GM13977 (cell line): Measurements from ENCODE around the gene C16orf74.

Source experiments
- DNase-seq: peaks from one replicate; pipeline ENCODE4 v3.0.0; 2012; ENCODE audit warnings: low spot score
- in situ Hi-C: fragments of 300-500 bp; cut with MboI; formaldehyde crosslinking; loops from one replicate; pipeline ENCODE4 v1.12.0; 2022; ENCODE audit warnings: low sequenced_read_pairs, low pct_unique_long_range_greater_than_20kb, mixed read lengths, inconsistent platforms; ENCODE audit not compliant: unreplicated experiment
- TF ChIP-seq, protein P1 (sequence below): IDR thresholded peaks from 2 replicates; pipeline ENCODE4 v1.5.1; 2012; ENCODE audit warnings: mild to moderate bottlenecking, control low read depth; ENCODE audit not compliant: insufficient read depth; ENCODE audit errors: extremely low read depth, missing control alignments

The C16orf74 gene

DNA sequence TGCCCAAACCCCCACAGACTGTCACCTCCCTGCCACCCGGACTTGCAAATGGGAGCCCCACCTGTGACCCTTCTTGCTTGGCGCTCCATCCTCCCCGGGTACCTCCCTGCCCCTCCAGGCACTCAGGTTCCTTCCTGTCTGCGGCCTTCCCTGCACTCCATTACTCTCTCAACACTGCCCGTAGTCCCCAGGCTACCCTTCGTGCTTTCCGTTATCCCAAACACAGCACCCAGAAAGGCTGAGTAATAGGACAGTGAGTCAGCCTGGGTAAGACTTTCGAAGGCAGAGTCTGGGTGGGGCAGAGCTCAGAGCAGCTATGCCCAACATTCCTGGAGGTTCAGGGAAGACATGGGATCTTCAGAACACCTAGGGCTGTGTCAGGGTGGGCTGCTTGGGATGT is 16.6 kb upstream of the C16orf74 start:
- DNase-seq = no peak
- TF ChIP-seq, protein P1, sequence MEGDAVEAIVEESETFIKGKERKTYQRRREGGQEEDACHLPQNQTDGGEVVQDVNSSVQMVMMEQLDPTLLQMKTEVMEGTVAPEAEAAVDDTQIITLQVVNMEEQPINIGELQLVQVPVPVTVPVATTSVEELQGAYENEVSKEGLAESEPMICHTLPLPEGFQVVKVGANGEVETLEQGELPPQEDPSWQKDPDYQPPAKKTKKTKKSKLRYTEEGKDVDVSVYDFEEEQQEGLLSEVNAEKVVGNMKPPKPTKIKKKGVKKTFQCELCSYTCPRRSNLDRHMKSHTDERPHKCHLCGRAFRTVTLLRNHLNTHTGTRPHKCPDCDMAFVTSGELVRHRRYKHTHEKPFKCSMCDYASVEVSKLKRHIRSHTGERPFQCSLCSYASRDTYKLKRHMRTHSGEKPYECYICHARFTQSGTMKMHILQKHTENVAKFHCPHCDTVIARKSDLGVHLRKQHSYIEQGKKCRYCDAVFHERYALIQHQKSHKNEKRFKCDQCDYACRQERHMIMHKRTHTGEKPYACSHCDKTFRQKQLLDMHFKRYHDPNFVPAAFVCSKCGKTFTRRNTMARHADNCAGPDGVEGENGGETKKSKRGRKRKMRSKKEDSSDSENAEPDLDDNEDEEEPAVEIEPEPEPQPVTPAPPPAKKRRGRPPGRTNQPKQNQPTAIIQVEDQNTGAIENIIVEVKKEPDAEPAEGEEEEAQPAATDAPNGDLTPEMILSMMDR = no peak
- in situ Hi-C loops = no loop called here

DNA sequence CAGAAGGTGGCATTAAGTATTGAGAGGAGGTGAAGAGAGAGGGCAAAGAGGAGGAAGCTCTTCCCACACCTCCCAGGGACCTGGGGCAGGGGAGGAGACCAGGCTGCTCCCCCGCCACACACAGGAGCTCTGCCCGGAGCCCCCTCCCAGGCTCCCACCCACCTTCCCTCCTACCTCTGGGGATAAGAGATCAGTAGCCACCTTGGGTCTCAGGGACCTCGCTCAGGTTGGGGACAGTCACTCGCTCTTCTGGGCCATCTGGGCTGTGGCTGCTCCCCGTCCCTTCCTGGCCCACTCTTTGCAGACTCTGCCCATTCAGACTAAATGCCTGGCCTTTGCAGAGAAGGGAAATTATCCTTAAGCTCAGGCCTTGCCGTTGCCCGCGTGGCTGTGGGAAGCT is 14.9 kb upstream of the C16orf74 start:
- in situ Hi-C loops = no loop called here
- TF ChIP-seq, protein P1 = no peak

DNA sequence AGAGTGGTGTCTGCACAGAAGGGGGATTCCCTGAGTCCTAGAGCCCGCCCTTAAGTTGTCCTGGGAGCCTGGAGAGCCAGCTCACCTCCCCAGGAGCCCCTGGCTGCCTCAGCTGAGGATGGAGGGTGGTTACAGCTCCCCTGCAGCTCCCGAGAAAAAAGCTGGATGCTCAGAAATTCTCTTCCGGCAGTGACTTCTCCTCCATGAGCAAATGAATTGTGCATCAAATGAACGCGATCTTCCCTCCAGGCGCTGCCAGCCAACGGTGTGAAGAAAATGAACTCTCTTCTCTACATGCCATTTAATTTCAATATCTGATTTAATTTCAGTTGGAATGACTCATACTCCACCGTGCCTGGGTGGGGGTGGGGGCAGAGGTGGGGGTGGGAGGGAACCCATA is 14.3 kb upstream of the C16orf74 start:
- TF ChIP-seq, protein P1 = no peak
- no peak for DNase-seq
- in situ Hi-C loops = no loop called here

More for the DNA sequence above, 14.9 kb upstream of the C16orf74 start:
- DNase-seq = no peak

DNA sequence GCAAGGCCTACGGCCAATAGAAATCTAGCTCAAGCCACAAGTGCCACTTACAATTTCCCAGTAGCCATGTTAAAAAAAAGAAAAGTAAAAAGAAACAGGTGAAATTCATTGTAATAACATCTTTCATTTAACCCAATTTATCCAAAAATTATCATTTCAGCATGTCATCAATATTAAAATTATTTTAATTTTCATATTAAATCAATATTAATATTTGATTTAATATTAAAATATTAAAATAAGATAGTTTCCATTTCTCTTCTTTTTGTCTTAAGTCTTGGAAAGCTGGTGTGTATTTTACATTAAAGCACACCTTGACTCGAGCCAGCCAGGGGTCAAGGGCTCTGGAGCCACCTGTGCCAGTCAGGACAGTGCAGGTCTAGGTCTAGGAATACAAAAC is 12.7 kb upstream of the C16orf74 start:
- no peak for DNase-seq
- in situ Hi-C loops = no loop called here
- TF ChIP-seq, protein P1 = no peak

DNA sequence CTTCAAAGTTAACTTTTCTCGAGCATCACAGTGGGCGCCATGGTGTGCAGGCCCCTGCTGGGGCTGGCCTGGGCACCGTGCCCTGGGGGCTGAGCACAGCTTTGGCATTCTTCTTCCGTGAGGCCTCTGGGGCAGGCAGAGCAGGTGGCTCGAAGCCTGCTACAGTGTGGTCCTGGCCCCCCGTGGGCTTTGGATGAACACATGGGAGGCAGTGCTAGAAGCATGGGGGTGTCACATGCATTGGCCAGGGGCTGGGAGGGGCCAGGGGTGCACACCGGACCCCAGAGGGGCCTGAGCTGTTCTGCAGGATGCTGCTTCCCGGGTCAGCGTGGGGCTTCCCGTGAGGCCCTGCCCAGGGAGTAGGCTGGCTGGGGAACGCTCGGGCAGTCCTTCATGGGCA is 12.1 kb upstream of the C16orf74 start:
- no peak for DNase-seq
- TF ChIP-seq, protein P1 = no peak
- in situ Hi-C loops = no loop called here

DNA sequence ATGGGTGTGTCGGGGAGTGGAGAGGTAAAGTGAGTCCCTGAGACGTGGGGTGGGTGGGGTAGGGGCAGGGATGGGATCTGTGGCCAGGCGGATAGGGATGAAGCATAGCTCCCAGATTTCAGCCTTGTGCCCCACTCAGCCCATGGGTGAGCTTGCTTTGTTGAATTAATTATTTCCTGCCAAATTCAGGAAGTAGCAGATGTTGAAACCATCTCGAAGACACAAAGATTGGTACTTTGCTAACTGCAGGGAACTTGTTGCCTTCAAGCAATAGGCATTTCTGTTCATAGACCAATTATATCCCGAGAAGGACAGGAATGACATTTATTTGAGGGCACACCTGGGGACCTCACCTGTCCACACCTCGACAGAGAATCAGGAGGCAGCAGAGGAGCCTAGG is 11.0 kb upstream of the C16orf74 start:
- TF ChIP-seq, protein P1 = no peak
- DNase-seq = no peak
- in situ Hi-C loops = no loop called here
